GM21423 (cell line): ENCODE results near the gene TMC3.
A peak's percentile ranks its signal among the peaks of the same experiment; 100 is the strongest.
"Not testable (repeated sequence)": the region's sequence is repeated elsewhere in the genome, so short reads cannot be mapped to it uniquely, and the experiment has no call there.

Experiments
- ATAC-seq: cut with Tn5 transposase; IDR thresholded peaks from one replicate; pipeline ENCODE4 v1.9.1; 2021; ENCODE audit warnings: mild to moderate bottlenecking, moderate library complexity; ENCODE audit not compliant: unreplicated experiment

The TMC3 gene

DNA sequence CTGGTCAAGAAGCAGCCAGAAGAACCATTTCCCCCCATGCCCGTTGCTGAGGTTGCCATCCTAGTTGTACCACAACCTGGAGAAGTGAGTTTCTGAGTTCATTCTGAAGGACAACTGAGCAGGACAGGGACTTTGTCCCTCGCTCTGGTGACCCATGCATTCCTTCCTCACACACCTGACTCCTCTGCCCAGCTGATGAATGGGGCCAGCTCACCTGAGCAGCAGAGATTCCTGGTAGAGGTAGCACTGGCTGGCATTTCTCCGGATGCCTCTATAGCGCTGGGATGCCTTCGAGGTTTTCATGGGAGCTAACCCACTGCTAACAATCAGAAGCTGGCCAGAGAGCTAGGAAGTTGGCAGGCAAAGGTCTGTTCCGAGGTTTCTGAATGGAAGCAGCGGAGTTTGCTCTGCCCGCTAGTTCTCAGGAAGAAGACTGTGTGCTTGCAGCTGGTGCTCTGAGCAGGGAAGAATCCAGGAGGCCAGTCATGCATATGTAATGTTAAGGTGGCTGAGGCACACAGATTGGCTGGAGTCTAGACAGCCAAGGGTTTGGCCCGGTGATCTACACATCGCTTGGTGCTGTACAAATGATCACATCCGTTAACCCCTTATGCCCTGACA, at the start of gene TMC3:
Gene TMC3 (minus strand): TSS at position 439 of the 621 bp plus-strand sequence. CDS start 136 bp downstream, at position 303.
- ATAC-seq = no peak

DNA sequence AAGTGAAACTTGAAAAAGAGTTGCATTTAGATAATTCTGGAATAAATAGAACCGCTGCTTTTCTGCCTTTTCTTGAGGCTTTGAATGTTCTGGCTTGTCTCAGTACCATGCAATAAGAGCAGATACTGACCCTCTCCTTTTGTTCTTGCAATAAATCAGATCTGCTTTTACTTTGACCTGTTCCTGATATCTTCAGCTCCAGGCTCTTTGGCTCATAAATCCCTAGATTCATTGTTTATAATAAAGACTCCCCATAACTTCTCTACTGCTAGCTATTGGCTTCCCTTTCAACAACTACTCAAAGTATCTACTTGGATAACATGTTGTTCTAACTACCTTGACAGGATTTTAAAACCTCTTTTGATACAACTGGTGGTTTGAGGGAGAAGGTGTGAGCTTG, 47.4 kb upstream of the TMC3 start:
- ATAC-seq = no peak

DNA sequence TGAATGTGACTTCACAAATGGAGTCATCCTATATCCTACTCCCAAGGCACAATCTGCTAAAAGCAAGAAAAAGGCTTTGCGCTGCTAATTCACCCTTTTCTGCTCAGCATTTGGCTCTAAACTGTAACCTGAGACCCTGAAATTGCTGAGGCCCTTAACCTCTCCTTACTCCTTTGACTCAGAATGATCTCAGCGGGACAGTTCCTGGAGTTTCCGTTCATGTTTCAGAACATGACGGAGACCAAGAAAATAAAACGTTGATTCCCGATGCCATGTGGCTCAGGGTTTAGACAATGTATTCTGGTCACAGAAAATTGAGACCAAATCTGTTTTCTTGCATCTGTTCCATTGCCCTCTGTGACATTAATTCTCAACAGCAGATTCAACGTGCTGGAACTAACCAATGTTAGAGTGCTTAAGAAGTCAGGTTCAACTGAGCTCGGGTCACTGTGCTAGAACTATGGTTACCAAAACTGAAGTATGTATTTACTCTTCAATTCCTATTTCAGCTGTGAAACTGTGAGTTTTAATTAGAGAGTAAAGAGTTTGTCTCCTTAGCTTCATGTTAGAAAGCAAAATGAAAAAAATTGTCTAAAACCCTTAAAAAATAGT, 45.4 kb upstream of the TMC3 start:
- no peak for ATAC-seq

DNA sequence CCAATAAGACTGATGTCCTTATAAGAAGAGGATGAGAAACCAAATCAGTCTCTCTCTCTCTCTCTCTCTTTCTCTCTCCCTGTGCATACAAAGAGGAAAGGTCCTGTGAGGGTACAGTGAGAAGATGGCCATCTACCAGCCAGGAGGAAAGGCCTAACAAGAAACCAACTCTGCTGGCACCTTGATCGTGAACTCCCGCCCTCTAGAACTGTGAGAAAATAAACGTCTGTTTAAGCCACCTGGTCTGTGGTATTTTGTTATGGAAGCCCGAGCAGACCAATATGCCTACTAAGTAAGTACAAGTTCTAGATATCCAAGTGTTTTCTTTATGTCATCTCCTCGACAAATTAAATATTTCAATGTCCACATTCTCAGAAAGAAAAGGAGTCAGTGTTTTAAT, 44.9 kb upstream of the TMC3 start:
- no peak for ATAC-seq

DNA sequence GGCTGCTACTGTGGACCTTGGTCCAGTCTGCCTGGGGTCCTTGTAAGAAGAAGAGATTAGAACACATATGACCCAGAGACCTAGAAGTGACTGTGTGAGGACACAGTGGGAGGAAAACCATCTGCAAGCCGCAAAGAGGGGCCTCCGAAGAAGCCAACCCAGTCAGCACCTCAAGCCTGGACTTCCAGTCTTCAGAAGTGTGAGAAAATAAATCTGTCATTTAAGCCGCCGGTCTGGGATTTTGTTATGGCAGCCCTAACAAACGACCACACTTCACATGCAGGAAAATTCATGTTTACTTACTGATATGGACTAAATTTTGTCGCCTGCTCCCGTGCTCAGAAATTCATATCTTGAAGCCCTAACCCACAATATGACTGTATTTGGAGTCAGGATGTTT, 44.4 kb upstream of the TMC3 start:
- ATAC-seq = no peak

DNA sequence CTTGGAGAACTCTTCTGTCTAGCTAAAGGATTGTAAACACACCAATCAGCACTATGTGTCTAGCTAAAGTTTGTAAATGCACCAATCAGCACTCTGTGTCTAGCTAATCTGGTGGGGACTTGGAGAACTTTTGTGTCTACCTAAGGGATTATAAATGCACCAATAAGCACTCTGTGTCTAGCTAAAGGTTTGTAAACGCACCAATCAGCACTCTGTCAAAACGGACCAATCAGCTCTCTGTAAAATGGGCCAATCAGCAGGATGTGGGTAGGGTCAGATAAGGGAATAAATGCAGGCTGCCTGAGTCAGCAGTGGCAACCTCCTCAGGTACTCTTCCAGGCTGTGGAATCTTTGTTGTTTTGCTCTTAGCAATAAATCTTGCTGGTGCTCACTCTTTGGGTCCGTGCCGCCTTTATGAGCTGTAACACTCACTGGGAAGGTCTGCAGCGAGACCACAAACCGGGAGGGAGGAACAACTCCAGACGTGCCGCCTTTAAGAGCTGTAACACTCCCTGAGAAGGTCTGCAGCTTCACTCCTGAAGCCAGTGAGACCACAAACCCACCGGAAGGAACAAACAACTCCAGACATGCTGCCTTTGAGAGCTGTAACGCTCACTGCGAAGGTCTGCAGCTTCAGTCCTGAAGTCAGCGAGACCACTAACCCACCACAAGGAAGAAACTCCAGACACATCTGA, 40.4 kb upstream of the TMC3 start:
- not testable (repeated sequence) for ATAC-seq

DNA sequence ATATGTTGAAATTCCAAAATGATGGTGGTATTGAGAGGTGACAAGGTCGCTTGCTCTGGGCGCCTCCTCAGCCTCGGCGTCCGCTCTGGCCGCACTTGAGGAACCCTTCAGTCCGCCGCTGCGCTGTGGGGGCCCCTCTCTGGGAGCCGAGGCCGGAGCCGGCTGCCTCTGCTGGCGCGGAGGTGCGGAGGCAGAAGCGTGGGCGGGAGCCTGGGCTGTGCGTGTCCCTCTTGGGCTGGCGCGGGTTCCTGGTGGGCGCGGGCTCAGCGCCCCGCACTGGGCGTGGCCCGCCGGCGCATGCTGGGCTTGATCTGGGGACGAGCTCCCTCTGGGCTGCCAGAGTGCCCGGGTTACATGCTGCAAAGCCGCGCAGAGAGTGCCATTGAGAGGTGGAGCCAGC, 39.8 kb upstream of the TMC3 start:
- no peak for ATAC-seq

DNA sequence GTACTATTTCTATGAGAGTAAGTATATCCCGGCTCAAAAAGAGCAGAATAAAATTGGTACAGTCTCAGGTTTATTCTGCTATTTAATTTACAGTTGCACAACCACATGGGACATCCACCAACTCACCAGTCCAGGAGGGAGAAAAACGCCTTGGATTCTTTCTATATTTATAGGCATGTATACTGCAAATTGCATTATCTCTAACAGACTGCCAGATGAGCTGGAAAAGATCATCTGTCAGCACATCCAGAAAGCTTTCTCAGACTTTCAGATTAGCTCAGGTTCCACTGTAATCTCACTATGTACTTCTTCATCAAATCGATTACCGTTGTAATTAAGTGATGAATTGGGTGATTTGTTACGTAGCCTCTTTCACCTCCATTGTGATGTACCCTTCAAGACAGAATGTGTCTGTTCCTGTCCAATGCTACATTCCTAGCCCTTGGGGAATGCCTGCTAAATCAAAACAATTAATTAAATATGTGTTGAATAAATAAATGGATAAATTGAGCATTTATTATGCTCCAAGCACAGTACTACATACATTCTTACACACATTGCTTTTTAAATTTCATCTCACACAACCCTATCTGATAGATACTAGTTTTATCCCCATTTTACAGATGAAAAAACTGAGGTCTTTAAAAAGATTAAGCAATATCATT, 38.1 kb upstream of the TMC3 start:
- no peak for ATAC-seq

DNA sequence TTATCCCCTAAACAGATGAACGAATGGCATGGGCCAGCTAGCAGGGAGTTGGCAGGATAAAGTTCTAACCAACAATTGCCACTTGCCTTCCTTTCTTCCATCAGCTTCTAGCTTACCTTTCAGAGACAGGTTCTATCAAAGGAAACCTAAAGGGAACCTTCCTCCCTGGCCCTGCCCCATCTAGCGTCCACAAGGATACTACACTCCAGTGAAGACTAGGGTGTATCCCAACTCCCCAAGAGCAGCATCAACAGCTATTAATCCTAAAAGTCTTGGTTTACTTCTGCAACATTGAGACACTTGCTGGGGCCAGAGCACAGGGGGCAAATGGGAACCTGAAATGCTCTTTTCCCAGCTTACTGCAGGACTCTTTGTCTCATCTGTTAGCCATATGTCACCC, 37.0 kb upstream of the TMC3 start:
- no peak for ATAC-seq

DNA sequence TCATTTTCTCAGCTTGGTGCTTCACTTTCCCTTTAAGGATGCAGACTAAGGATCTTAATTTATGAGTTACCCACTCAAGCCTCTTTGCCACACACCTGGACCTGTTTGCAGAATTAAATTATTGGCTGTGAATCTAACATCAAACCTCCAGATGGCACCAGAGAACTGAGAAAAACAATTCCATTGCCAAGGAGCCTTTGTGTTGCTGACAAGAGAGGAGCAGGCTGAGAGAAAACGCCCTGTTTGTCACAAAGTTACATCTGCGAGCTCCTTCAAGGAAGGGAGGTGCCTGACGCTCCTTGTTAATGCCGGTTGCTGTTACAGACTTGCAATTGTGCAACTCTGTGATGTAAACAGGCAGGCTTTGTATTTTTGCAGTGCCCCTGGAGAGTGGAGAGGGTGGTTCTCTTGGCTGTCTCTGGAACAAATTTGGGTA, 36.3 kb upstream of the TMC3 start:
- peak; percentile 53 for ATAC-seq

DNA sequence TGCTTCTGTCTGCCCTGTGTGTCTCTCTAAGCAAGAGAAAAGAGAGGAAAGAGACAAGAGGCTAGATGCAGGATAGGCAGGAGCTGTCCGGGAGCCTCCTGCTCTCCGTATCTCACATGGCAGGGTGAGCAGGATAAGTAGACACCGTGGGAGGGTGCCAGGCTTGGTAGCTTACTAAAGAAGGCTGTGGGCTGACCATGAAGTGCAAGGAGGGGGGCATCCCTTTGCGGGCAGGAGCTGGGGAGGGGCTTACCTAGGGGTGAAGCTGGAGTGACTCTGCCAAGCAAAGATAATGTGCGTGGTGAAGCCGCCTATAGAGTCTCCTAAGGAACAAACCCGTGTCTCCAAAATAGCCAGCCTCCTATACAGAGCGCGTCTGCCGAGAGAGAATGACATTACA, 33.7 kb upstream of the TMC3 start:
- ATAC-seq = no peak

DNA sequence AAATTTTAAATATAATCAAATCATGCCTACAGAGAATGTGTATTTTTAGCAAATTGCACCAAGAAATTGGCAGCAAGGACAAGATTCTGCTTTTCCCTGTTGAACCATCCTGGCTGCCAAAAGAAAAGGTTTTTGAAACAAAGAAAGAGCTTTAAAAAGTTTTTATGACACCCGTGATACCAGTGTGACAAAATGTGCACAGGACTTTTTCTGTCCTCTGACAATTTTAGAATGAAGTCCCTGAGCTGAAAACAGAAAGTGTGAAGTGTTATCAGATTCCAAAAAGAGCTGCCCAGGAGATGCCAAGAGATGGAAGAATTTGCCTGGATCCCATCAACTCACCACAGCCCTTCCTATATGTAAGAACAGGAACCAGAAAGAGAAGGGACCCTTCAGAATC, 33.2 kb upstream of the TMC3 start:
- no peak for ATAC-seq

DNA sequence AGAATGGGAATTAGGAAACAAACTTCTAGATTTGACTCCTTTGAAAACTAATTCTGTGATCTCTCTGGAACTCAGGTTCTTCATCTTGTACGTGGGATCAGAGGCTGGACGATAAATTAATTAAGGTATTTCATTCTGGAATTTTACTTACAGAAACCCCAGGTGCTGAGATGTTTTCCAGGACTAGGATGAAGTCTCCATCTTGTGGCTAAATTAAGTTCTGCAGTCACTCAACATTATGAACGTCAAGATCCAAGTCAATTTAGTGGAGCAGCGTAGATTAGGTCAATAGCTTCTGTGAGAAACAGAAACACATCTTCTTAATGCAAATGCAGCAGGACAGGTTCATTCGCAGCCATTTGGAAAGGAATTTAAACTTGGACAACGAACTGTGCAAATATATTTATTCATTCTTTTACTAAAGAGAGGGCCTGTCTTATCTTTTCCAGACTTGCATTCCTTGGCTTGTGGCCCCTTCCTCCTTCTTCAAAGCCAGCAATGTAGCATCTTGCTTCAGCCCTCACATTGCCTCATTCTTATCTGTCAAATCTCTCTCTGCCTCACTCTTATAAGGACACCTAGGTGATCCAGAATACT, 26.7 kb upstream of the TMC3 start:
- ATAC-seq = no peak

DNA sequence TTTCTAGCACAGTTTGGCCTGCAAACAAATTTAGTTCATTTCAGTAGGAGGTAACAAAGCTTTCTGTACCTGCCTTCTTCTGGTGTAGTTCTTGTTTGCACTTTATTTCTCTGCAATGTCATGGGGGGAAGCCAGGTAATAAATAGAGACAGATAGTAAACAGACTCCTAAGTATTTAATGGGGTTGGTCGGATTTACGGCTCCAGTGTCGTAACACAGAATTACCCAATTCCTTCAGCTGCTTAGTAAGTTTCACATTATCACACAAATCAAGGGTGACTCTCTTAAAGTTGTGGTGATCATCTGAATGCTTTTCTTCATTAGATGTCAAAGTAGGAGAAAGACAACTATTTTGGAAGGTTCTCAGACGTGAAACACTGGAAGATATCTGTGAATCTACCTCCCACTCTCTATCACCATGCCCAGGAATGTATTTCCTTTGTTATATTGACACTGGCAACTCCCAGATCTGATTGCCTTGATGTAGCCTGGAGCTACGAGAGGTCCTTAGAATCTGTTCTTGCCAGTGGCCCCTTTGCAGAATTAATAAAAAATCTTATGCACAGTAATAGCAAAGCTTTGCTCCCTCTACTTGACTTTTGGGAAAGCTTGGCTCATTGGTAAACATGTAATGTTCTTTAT, 25.0 kb upstream of the TMC3 start:
- ATAC-seq = no peak

DNA sequence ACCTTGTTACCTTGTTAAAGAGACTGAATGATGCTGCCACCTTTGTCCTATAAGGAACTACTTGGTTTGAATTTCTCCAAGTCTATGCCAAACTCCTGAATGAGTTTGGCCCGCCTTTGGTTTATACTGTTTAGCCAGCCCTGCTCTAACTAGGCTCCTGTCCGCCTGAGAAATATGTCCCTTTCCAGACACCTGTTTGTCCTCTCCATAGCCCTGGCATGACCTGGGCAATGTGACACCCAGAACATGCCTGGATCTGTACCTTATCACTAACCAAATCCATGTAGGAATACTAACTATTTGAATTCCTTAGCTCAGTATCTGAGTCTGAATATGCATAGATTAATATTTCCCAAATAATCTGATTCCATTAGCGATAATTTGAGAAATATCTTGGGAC, 24.4 kb upstream of the TMC3 start:
- ATAC-seq = no peak

DNA sequence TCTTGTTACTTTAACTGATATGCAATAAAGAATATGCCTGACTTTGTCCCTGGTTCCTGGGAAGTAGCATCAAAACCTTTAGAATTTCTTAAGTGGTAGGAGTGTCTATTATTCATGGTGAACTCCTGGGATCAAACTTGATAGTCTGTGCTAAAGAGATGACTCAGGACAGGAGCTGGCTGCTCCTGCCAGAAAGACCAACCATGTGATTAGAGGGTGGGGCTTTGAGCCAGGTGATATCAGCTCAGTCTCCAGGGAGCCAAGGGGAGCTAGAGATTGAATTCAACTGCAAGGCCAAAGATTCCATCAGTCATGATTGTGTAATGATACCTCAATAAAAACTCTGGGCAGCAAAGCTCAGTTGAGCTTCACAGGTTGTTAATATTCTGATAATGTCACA, 20.6 kb upstream of the TMC3 start:
- no peak for ATAC-seq

DNA sequence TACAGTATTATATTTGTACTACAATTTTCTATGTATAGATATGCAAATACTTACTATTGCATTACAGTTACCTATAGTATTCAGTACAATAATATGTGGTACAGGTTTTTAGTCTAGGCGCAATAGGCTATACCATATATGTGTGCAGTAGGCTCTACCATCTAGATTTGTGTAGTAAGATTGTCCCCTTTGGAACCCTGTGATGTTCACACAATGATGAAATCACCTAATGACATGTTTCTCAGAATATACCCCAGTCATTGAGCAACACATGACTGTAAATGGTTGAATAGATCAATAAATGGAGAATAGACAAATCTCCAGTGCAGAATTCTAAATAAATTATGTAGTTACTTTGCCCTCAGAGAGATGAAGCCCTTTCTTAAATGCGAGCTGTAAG, 17.6 kb upstream of the TMC3 start:
- ATAC-seq = no peak

DNA sequence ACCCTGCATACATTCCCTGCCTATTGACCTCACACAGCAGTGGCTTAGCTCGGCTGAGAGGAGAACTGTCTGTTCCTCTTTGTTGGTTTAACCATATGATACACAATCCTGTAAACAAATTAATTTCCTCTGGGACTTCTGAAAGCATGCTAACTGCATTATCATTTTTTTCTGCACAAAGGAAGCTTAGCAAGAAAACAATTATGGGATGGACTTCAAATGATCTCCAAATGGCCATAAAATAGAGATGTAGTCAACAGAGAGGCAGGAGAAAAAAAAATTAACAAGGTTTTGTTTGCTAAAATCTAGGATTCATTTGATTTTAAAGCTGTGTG, 14.4 kb upstream of the TMC3 start:
- ATAC-seq = no peak

DNA sequence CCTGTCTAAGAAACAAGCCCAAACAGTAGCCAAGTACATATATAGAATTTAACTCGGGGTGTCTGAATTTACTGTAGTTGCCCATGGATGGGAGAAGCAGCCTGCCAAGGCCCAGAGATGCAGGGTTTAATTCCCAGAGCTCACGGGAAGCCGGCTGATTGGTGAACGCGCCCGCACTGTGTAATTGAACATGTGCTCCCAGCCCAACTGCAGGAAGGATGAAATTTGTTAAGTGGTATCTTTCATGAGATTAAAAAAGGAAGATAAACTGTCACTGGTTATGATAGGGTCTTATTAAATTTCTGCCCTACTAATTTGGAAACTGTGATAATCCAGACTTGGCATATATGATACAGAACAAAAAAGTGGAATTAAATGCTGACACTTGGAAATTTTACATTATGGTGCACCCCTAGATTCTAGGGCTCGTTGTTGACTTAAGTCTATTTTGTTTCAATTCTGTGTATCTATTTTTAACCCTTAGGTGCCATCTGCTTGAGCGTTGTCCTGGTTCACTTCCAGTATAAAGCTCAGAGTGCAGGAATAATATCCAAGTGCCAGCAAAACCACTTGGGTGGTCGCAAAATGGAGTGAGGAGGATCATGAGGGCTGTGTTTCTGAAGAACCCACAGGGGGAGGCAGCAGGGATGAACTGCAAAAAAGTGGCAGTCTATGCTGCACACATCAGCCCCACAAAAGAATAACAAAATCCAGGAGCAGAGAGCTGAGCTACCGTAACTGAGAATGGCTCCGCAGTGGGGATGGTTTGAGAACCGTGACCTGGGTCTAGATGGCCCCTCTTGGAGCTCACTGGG, 13.8 kb upstream of the TMC3 start:
- ATAC-seq = no peak

DNA sequence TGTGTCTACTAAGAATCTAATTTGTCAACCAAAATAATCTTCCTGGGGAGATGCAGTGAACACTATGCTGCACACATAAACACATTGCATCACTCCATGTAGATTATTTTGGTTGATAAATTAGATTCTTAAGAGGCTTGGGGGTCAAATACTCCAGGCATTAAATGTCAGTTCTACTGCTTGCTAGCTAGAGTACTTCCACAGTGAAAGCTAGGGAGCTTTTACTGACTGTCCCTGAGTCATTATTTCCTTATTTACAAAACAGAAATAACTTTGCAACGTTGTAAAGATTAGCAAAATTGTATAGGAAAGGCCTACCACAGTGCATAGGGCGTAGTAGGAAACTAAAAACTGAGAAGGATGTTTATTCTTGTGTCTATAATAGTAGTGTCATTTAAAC, 12.9 kb upstream of the TMC3 start:
- no peak for ATAC-seq
